HUES48 (cell line): ENCODE data around the gene NAPB.

Source experiments
- H3K27ac ChIP-seq: one replicate; pipeline ENCODE4 v1.7.0; 2013; ENCODE audit warnings: low read depth, low read length, inconsistent platforms
- H3K27me3 ChIP-seq: 2 replicates; pipeline ENCODE4 v1.6.1; 2013; ENCODE audit warnings: mild to moderate bottlenecking, low read length; ENCODE audit not compliant: control insufficient read depth, insufficient read depth
- H3K36me3 ChIP-seq: 2 replicates; pipeline ENCODE4 v1.6.1; 2013; ENCODE audit warnings: low read length; ENCODE audit not compliant: control insufficient read depth, insufficient read depth
- H3K4me1 ChIP-seq: 2 replicates; pipeline ENCODE4 v1.6.1; 2013; ENCODE audit warnings: mild to moderate bottlenecking, low read length; ENCODE audit not compliant: control insufficient read depth, insufficient read depth
- H3K4me3 ChIP-seq: 2 replicates; pipeline ENCODE4 v1.5.1; 2013; ENCODE audit warnings: mild to moderate bottlenecking, low read depth, low read length
- H3K9ac ChIP-seq: 2 replicates; pipeline ENCODE4 v1.6.1; 2013; ENCODE audit warnings: mild to moderate bottlenecking, low read depth, low read length, moderate library complexity
- H3K9me3 ChIP-seq: 2 replicates; pipeline ENCODE4 v1.6.1; 2013; ENCODE audit warnings: low read length; ENCODE audit not compliant: control insufficient read depth, insufficient read depth

Gene NAPB

GRCh38 chr20:23365390-23366165 is 55.7 kb downstream of the NAPB start:
- H3K36me3 ChIP-seq: peaks cover 60% of the 10 kb centered on the region
- H3K9me3 ChIP-seq: no peaks in the 10 kb centered on the region
- H3K4me1 ChIP-seq: peaks cover 10% of the 10 kb centered on the region; the same call in 1 of the 2 replicates
- H3K27me3 ChIP-seq: no peaks in the 10 kb centered on the region
- no peak overlapping the region for H3K9ac ChIP-seq
- no peak overlapping the region for H3K4me3 ChIP-seq
- no peak overlapping the region for H3K27ac ChIP-seq

GRCh38 chr20:23363257-23363649 is 58.0 kb downstream of the NAPB start:
- Histone ChIP-seq H3K9ac (no peak overlapping the region), H3K27ac (no peak overlapping the region), H3K4me1 (peaks cover 19% of the 10 kb centered on the region; the same call in 1 of the 2 replicates), H3K27me3 (no peaks in the 10 kb centered on the region), H3K9me3 (no peaks in the 10 kb centered on the region), H3K4me3 (peak overlapping the region; percentile 80), H3K36me3 (peaks cover 36% of the 10 kb centered on the region)

GRCh38 chr20:23362392-23363256 is 58.7 kb downstream of the NAPB start:
- Histone ChIP-seq H3K27me3 (no peaks in the 10 kb centered on the region), H3K9ac (peak overlapping the region; percentile 52; the same call in 1 of the 2 replicates), H3K4me3 (peak overlapping the region; percentile 80), H3K36me3 (peaks cover 31% of the 10 kb centered on the region), H3K9me3 (no peaks in the 10 kb centered on the region), H3K4me1 (peaks cover 19% of the 10 kb centered on the region; the same call in 1 of the 2 replicates), H3K27ac (peak overlapping the region; percentile 80)

- H3K27ac ChIP-seq: peak within 1 kb of the TSS; percentile 97
- peaks cover 22% of the 10 kb centered on the region for H3K36me3 ChIP-seq
- peak within 1 kb of the TSS; percentile 96 for H3K9ac ChIP-seq
- H3K27me3 ChIP-seq: no peaks in the 10 kb centered on the region
- peak within 1 kb of the TSS; percentile 93 for H3K4me3 ChIP-seq
- peaks cover 22% of the 10 kb centered on the region; the same call in 1 of the 2 replicates for H3K4me1 ChIP-seq
- no peaks in the 10 kb centered on the region for H3K9me3 ChIP-seq
These were observed 59.6 kb downstream of the NAPB start, which contains the start of gene GZF1 for GRCh38 chr20:23361476-23362391. Gene GZF1, plus strand, starts transcription at chr20:23362182. Its CDS starts 2,202 bp downstream, at chr20:23364384.

GRCh38 chr20:23361119-23361475 is 60.2 kb downstream of the NAPB start:
- Histone ChIP-seq H3K36me3 (peaks cover 18% of the 10 kb centered on the region), H3K27ac (peak overlapping the region; percentile 97), H3K4me3 (peak overlapping the region; percentile 93), H3K9me3 (no peaks in the 10 kb centered on the region), H3K27me3 (no peaks in the 10 kb centered on the region), H3K4me1 (peaks cover 27% of the 10 kb centered on the region; the same call in 1 of the 2 replicates), H3K9ac (peak overlapping the region; percentile 96)

GRCh38 chr20:23360531-23360930 is 60.8 kb downstream of the NAPB start:
- Histone ChIP-seq H3K4me1 (peaks cover 31% of the 10 kb centered on the region; the same call in 1 of the 2 replicates), H3K9me3 (no peaks in the 10 kb centered on the region), H3K27me3 (no peaks in the 10 kb centered on the region), H3K9ac (no peak overlapping the region), H3K36me3 (peaks cover 17% of the 10 kb centered on the region), H3K4me3 (no peak overlapping the region), H3K27ac (no peak overlapping the region)

- no peaks in the 10 kb centered on the region for H3K27me3 ChIP-seq
- no peaks in the 10 kb centered on the region for H3K9me3 ChIP-seq
- H3K27ac ChIP-seq: no peak overlapping the region
- H3K4me1 ChIP-seq: peaks cover 31% of the 10 kb centered on the region; the same call in 1 of the 2 replicates
- peak overlapping the region; percentile 59; the same call in 1 of the 2 replicates for H3K4me3 ChIP-seq
- no peak overlapping the region for H3K9ac ChIP-seq
- H3K36me3 ChIP-seq: peaks cover 17% of the 10 kb centered on the region
These were observed 62.2 kb downstream of the NAPB start for GRCh38 chr20:23358923-23359593.

GRCh38 chr20:23358563-23358906 is 62.8 kb downstream of the NAPB start:
- Histone ChIP-seq H3K4me1 (peaks cover 31% of the 10 kb centered on the region; the same call in 1 of the 2 replicates), H3K4me3 (peak overlapping the region; percentile 59), H3K27me3 (no peaks in the 10 kb centered on the region), H3K27ac (no peak overlapping the region), H3K9ac (no peak overlapping the region), H3K9me3 (no peaks in the 10 kb centered on the region), H3K36me3 (peaks cover 22% of the 10 kb centered on the region)

- Histone ChIP-seq H3K36me3 (peaks cover 23% of the 10 kb centered on the region), H3K9ac (peak overlapping the region; percentile 75), H3K9me3 (no peaks in the 10 kb centered on the region), H3K27me3 (no peaks in the 10 kb centered on the region), H3K27ac (peak overlapping the region; percentile 97), H3K4me3 (peak overlapping the region; percentile 90), H3K4me1 (peaks cover 28% of the 10 kb centered on the region; the same call in 1 of the 2 replicates)
These were observed 63.3 kb downstream of the NAPB start for GRCh38 chr20:23357767-23358562.
